Right kidney (tissue), 1 donor: Measurements from ENCODE around the gene JAGN1.
"Not testable (repeated sequence)": the region's sequence is repeated elsewhere in the genome, so short reads cannot be mapped to it uniquely, and the experiment has no call there.

Experiments used
- DNase-seq: peaks from one replicate; pipeline ENCODE4 v3.0.0-alpha.2; 2016

JAGN1 gene

GRCh38 chr3:9916734-9917680, 26.6 kb downstream of the JAGN1 start, which contains the start of gene IL17RC:
Gene IL17RC, plus strand, starts transcription at chr3:9917098. Its CDS starts 218 bp downstream, at chr3:9917316.
- DNase-seq = peak; percentile 67

GRCh38 chr3:9917820-9918219, 27.4 kb downstream of the JAGN1 start:
- no peak for DNase-seq

GRCh38 chr3:9918261-9919038, 28.0 kb downstream of the JAGN1 start:
- DNase-seq = no peak

GRCh38 chr3:9928158-9928557, 37.7 kb downstream of the JAGN1 start:
- no peak for DNase-seq

- DNase-seq = no peak
Observed at GRCh38 chr3:9930804-9931418, 40.5 kb downstream of the JAGN1 start.

- DNase-seq = no peak
Observed at GRCh38 chr3:9932535-9932842, 42.1 kb downstream of the JAGN1 start.

- peak; percentile 89 for DNase-seq
Observed at GRCh38 chr3:9932843-9933560, 42.6 kb downstream of the JAGN1 start.

- peak; percentile 98 for DNase-seq
Observed at GRCh38 chr3:9933561-9934234, 43.3 kb downstream of the JAGN1 start, which contains the start of gene CRELD1. Gene CRELD1, plus strand, starts transcription at chr3:9933834. Its CDS starts 605 bp downstream, at chr3:9934439.

- DNase-seq = no peak
Observed at GRCh38 chr3:9934235-9934621, 43.8 kb downstream of the JAGN1 start.

- DNase-seq = no peak
Observed at GRCh38 chr3:9934993-9935392, 44.6 kb downstream of the JAGN1 start.

- DNase-seq = no peak
Observed at GRCh38 chr3:9935966-9936510, 45.6 kb downstream of the JAGN1 start.

- no peak for DNase-seq
Observed at GRCh38 chr3:9937486-9938238, 47.3 kb downstream of the JAGN1 start.

- DNase-seq = no peak
Observed at GRCh38 chr3:9938966-9939365, 48.6 kb downstream of the JAGN1 start.

GRCh38 chr3:9939906-9940305, 49.5 kb downstream of the JAGN1 start:
- not testable (repeated sequence) for DNase-seq

GRCh38 chr3:9940746-9941145, 50.3 kb downstream of the JAGN1 start:
- no peak for DNase-seq

GRCh38 chr3:9942164-9942563, 51.8 kb downstream of the JAGN1 start:
- no peak for DNase-seq

- no peak for DNase-seq
Observed at GRCh38 chr3:9942934-9943690, 52.7 kb downstream of the JAGN1 start.
